ENCODE results near the gene TAOK3.
"Not testable (repeated sequence)": the region's sequence is repeated elsewhere in the genome, so short reads cannot be mapped to it uniquely, and the experiment has no call there.

TAOK3 gene

GRCh38 chr12:118358612-118359540 is 13.8 kb downstream of the TAOK3 start:
- H3K4me3 ChIP-seq (replicated peaks; ENCODE audit: low read depth, low read length), result no peak overlapping the region
- no peak for TF ChIP-seq CTCF (IDR thresholded peaks at IDR 0.05; ENCODE audit: low read length, missing control alignments)
- no peak for DNase-seq (ENCODE audit: low read depth)

GRCh38 chr12:118358008-118358359 is 14.7 kb downstream of the TAOK3 start:
- DNase-seq (ENCODE audit: low read depth), result no peak
- no peak for TF ChIP-seq CTCF (IDR thresholded peaks at IDR 0.05; ENCODE audit: low read length, missing control alignments)
- H3K4me3 ChIP-seq (replicated peaks; ENCODE audit: low read depth, low read length), result no peak overlapping the region

- H3K4me3 ChIP-seq (replicated peaks; ENCODE audit: low read depth, low read length), result no peak overlapping the region
- TF ChIP-seq CTCF (IDR thresholded peaks at IDR 0.05; ENCODE audit: low read length, missing control alignments), result no peak
- DNase-seq (ENCODE audit: low read depth), result peak; percentile 79
Measured at GRCh38 chr12:118357257-118358007, 15.3 kb downstream of the TAOK3 start.

GRCh38 chr12:118356809-118357256 is 15.9 kb downstream of the TAOK3 start:
- no peak for TF ChIP-seq CTCF (IDR thresholded peaks at IDR 0.05; ENCODE audit: low read length, missing control alignments)
- DNase-seq (ENCODE audit: low read depth), result peak; percentile 86
- no peak overlapping the region for H3K4me3 ChIP-seq (replicated peaks; ENCODE audit: low read depth, low read length)

- no peak for TF ChIP-seq CTCF (IDR thresholded peaks at IDR 0.05; ENCODE audit: low read length, missing control alignments)
- H3K4me3 ChIP-seq (replicated peaks; ENCODE audit: low read depth, low read length), result no peak overlapping the region
- DNase-seq (ENCODE audit: low read depth), result no peak
Measured at GRCh38 chr12:118355843-118356242, 16.9 kb downstream of the TAOK3 start.

- TF ChIP-seq CTCF (IDR thresholded peaks at IDR 0.05; ENCODE audit: low read length, missing control alignments), result no peak
- no peak overlapping the region for H3K4me3 ChIP-seq (replicated peaks; ENCODE audit: low read depth, low read length)
- DNase-seq (ENCODE audit: low read depth), result no peak
Measured at GRCh38 chr12:118354903-118355302, 17.8 kb downstream of the TAOK3 start.

- DNase-seq (ENCODE audit: low read depth); H3K4me3 ChIP-seq (replicated peaks; ENCODE audit: low read depth, low read length): not testable (repeated sequence)
Measured at GRCh38 chr12:118354503-118354902, 18.2 kb downstream of the TAOK3 start.

Measured in fibroblast of pulmonary artery (primary cell).